ENCODE data around the gene LILRB2.
"Not testable (repeated sequence)": the region's sequence is repeated elsewhere in the genome, so short reads cannot be mapped to it uniquely, and the experiment has no call there.

LILRB2 gene

GRCh38 chr19:54248016-54248601, 32.8 kb downstream of the LILRB2 start:
- H3K9me3 ChIP-seq (ENCODE audit: control extremely low read depth in 1 of 5, control insufficient read depth in 4 of 5, insufficient read depth in 2 of 5, low read depth in 1 of 5, low read length in 4 of 5), result no peaks in the 10 kb centered on the region
- WGBS (ENCODE audit: insufficient coverage), result 50% methylated on average over 6 of the region's 8 CpGs
- H3K36me3 ChIP-seq (ENCODE audit: control insufficient read depth in 4 of 4, insufficient read depth in 4 of 4, low read length in 3 of 4), result no peaks in the 10 kb centered on the region
- H3K27ac ChIP-seq (ENCODE audit: insufficient read depth in 1 of 2, low read depth in 1 of 2, low read length in 2 of 2, poor library complexity in 1 of 2, severe bottlenecking in 2 of 2), result no peak overlapping the region
- POLR2A ChIA-PET, result interaction anchor here (0.7 kb wide), 1 partner anchor 17 kb away, joined by 3 read pairs; no protein-coding TSS in a partner anchor
- no peaks in the 10 kb centered on the region for H3K27me3 ChIP-seq (replicated peaks in 2 of 5; ENCODE audit: control insufficient read depth in 4 of 5, insufficient read depth in 5 of 5, low read length in 4 of 5)
- H3K4me3 ChIP-seq (ENCODE audit: control insufficient read depth in 1 of 7, extremely low read depth in 1 of 7, insufficient read depth in 4 of 7, low read depth in 2 of 7, low read length in 6 of 7), result peak overlapping the region in 3 of 7 experiments; percentile 7 to 22 (median 17)
- DNase-seq, result peak; percentile 76 to 83 (median 82)
- CTCF ChIA-PET, result interaction anchor here (1.2 kb wide), 2 partner anchors 16 to 18 kb away, joined by 3 to 6 read pairs; no protein-coding TSS in a partner anchor
- H3K4me1 ChIP-seq (ENCODE audit: control extremely low read depth in 1 of 4, control insufficient read depth in 4 of 4, insufficient read depth in 4 of 4, low read length in 3 of 4), result peaks cover 6 to 23% (median 17%) of the 10 kb centered on the region in 4 experiments

- no peaks in the 10 kb centered on the region for H3K27me3 ChIP-seq (replicated peaks in 2 of 5; ENCODE audit: control insufficient read depth in 4 of 5, insufficient read depth in 5 of 5, low read length in 4 of 5)
- peak in 2 of 3 donors; percentile 17 to 29 for DNase-seq
- ChIA-PET CTCF (interaction anchor here (0.9 to 1.2 kb wide), 3 partner anchors 12 to 93 kb away, joined by 3 to 6 read pairs (median 3); no protein-coding TSS in a partner anchor), POLR2A (interaction anchor here (0.7 kb wide), 1 partner anchor 18 kb away, joined by 3 read pairs; no protein-coding TSS in a partner anchor)
- 81% methylated on average over 19 of the region's 20 CpGs for WGBS (ENCODE audit: insufficient coverage)
- H3K9me3 ChIP-seq (ENCODE audit: control extremely low read depth in 1 of 5, control insufficient read depth in 4 of 5, insufficient read depth in 2 of 5, low read depth in 1 of 5, low read length in 4 of 5), result no peaks in the 10 kb centered on the region
- no peak overlapping the region for H3K27ac ChIP-seq (ENCODE audit: insufficient read depth in 1 of 2, low read depth in 1 of 2, low read length in 2 of 2, poor library complexity in 1 of 2, severe bottlenecking in 2 of 2)
- H3K4me3 ChIP-seq (ENCODE audit: control insufficient read depth in 1 of 7, extremely low read depth in 1 of 7, insufficient read depth in 4 of 7, low read depth in 2 of 7, low read length in 6 of 7), result peak overlapping the region in 3 of 7 experiments; percentile 7 to 22 (median 17)
- peaks cover 6 to 23% (median 17%) of the 10 kb centered on the region in 4 experiments for H3K4me1 ChIP-seq (ENCODE audit: control extremely low read depth in 1 of 4, control insufficient read depth in 4 of 4, insufficient read depth in 4 of 4, low read length in 3 of 4)
- H3K36me3 ChIP-seq (ENCODE audit: control insufficient read depth in 4 of 4, insufficient read depth in 4 of 4, low read length in 3 of 4), result no peaks in the 10 kb centered on the region
Measured at GRCh38 chr19:54247106-54247930, 33.6 kb downstream of the LILRB2 start.

GRCh38 chr19:54245936-54246335, 35.0 kb downstream of the LILRB2 start:
- Histone ChIP-seq H3K36me3 (ENCODE audit: control insufficient read depth in 4 of 4, insufficient read depth in 4 of 4, low read length in 3 of 4) (no peaks in the 10 kb centered on the region), H3K27ac (ENCODE audit: insufficient read depth in 1 of 2, low read depth in 1 of 2, low read length in 2 of 2, poor library complexity in 1 of 2, severe bottlenecking in 2 of 2) (no peak overlapping the region), H3K27me3 (replicated peaks in 2 of 5; ENCODE audit: control insufficient read depth in 4 of 5, insufficient read depth in 5 of 5, low read length in 4 of 5) (no peaks in the 10 kb centered on the region), H3K4me1 (ENCODE audit: control extremely low read depth in 1 of 4, control insufficient read depth in 4 of 4, insufficient read depth in 4 of 4, low read length in 3 of 4) (peaks cover 6 to 23% (median 17%) of the 10 kb centered on the region in 4 experiments), H3K4me3 (ENCODE audit: control insufficient read depth in 1 of 7, extremely low read depth in 1 of 7, insufficient read depth in 4 of 7, low read depth in 2 of 7, low read length in 6 of 7) (no peak overlapping the region), H3K9me3 (ENCODE audit: control extremely low read depth in 1 of 5, control insufficient read depth in 4 of 5, insufficient read depth in 2 of 5, low read depth in 1 of 5, low read length in 4 of 5) (no peaks in the 10 kb centered on the region)
- DNase-seq, result peak in 2 of 3 donors; percentile 24 to 41
- CTCF ChIA-PET, result no interaction called here
- WGBS (ENCODE audit: insufficient coverage), result 83% methylated on average over 1 of the region's 3 CpGs
- POLR2A ChIA-PET, result interaction anchor here (0.7 kb wide), 1 partner anchor 20 kb away, joined by 3 read pairs; no protein-coding TSS in a partner anchor

GRCh38 chr19:54243809-54244208, 37.1 kb downstream of the LILRB2 start:
- H3K9me3 ChIP-seq (ENCODE audit: control extremely low read depth in 1 of 5, control insufficient read depth in 4 of 5, insufficient read depth in 2 of 5, low read depth in 1 of 5, low read length in 4 of 5); H3K27ac ChIP-seq (ENCODE audit: insufficient read depth in 1 of 2, low read depth in 1 of 2, low read length in 2 of 2, poor library complexity in 1 of 2, severe bottlenecking in 2 of 2); H3K27me3 ChIP-seq (replicated peaks in 2 of 5; ENCODE audit: control insufficient read depth in 4 of 5, insufficient read depth in 5 of 5, low read length in 4 of 5); CTCF ChIA-PET; H3K36me3 ChIP-seq (ENCODE audit: control insufficient read depth in 4 of 4, insufficient read depth in 4 of 4, low read length in 3 of 4); H3K4me3 ChIP-seq (ENCODE audit: control insufficient read depth in 1 of 7, extremely low read depth in 1 of 7, insufficient read depth in 4 of 7, low read depth in 2 of 7, low read length in 6 of 7): not testable (repeated sequence)
- no CpG with 5 or more reads among the region's 8 CpGs for WGBS (ENCODE audit: insufficient coverage)
- POLR2A ChIA-PET, result interaction anchor here (0.6 kb wide), 1 partner anchor 16 kb away, joined by 3 read pairs; no protein-coding TSS in a partner anchor
- peaks cover 6 to 23% (median 17%) of the 10 kb centered on the region in 4 experiments for H3K4me1 ChIP-seq (ENCODE audit: control extremely low read depth in 1 of 4, control insufficient read depth in 4 of 4, insufficient read depth in 4 of 4, low read length in 3 of 4)
- DNase-seq, result peak in 1 of 3 donors; percentile 45

- H3K36me3 ChIP-seq (ENCODE audit: control insufficient read depth in 4 of 4, insufficient read depth in 4 of 4, low read length in 3 of 4); H3K9me3 ChIP-seq (ENCODE audit: control extremely low read depth in 1 of 5, control insufficient read depth in 4 of 5, insufficient read depth in 2 of 5, low read depth in 1 of 5, low read length in 4 of 5); H3K27me3 ChIP-seq (replicated peaks in 2 of 5; ENCODE audit: control insufficient read depth in 4 of 5, insufficient read depth in 5 of 5, low read length in 4 of 5); H3K4me3 ChIP-seq (ENCODE audit: control insufficient read depth in 1 of 7, extremely low read depth in 1 of 7, insufficient read depth in 4 of 7, low read depth in 2 of 7, low read length in 6 of 7); DNase-seq; POLR2A ChIA-PET; H3K27ac ChIP-seq (ENCODE audit: insufficient read depth in 1 of 2, low read depth in 1 of 2, low read length in 2 of 2, poor library complexity in 1 of 2, severe bottlenecking in 2 of 2): not testable (repeated sequence)
- WGBS (ENCODE audit: insufficient coverage), result no CpG with 5 or more reads among the region's 6 CpGs
- CTCF ChIA-PET, result interaction anchor here (0.6 kb wide), 1 partner anchor 16 kb away, joined by 3 read pairs; no protein-coding TSS in a partner anchor
- H3K4me1 ChIP-seq (ENCODE audit: control extremely low read depth in 1 of 4, control insufficient read depth in 4 of 4, insufficient read depth in 4 of 4, low read length in 3 of 4), result peaks cover under 1 to 16% (median 10%) of the 10 kb centered on the region in 4 experiments
Measured at GRCh38 chr19:54242646-54243045, 38.3 kb downstream of the LILRB2 start, which contains the start of gene LILRA6. LILRA6 (minus strand) TSS chr19:54242790.

- no CpG with 5 or more reads among the region's 4 CpGs for WGBS (ENCODE audit: insufficient coverage)
- H3K27ac ChIP-seq (ENCODE audit: insufficient read depth in 1 of 2, low read depth in 1 of 2, low read length in 2 of 2, poor library complexity in 1 of 2, severe bottlenecking in 2 of 2); H3K36me3 ChIP-seq (ENCODE audit: control insufficient read depth in 4 of 4, insufficient read depth in 4 of 4, low read length in 3 of 4); H3K4me3 ChIP-seq (ENCODE audit: control insufficient read depth in 1 of 7, extremely low read depth in 1 of 7, insufficient read depth in 4 of 7, low read depth in 2 of 7, low read length in 6 of 7); H3K27me3 ChIP-seq (replicated peaks in 2 of 5; ENCODE audit: control insufficient read depth in 4 of 5, insufficient read depth in 5 of 5, low read length in 4 of 5); DNase-seq; POLR2A ChIA-PET; H3K9me3 ChIP-seq (ENCODE audit: control extremely low read depth in 1 of 5, control insufficient read depth in 4 of 5, insufficient read depth in 2 of 5, low read depth in 1 of 5, low read length in 4 of 5): not testable (repeated sequence)
- peaks cover 0 to 11% (median 6%) of the 10 kb centered on the region in 4 experiments for H3K4me1 ChIP-seq (ENCODE audit: control extremely low read depth in 1 of 4, control insufficient read depth in 4 of 4, insufficient read depth in 4 of 4, low read length in 3 of 4)
- CTCF ChIA-PET, result interaction anchor here (0.6 kb wide), 1 partner anchor 16 kb away, joined by 3 read pairs; no protein-coding TSS in a partner anchor
Measured at GRCh38 chr19:54242234-54242633, 38.7 kb downstream of the LILRB2 start.

Data from common myeloid progenitor, CD34-positive (primary cell).